Astrocyte (in vitro differentiated cells and primary cell): ENCODE data around the gene CLDN20. TPM values are rescaled to one million over a fixed set of nuclear protein-coding genes. Genes with fewer than 3 reads are reported as not detected.

Experiments
- DNase-seq: peaks from one replicate; pipeline ENCODE4 v3.0.0-alpha.2; 2010; ENCODE audit warnings: low read depth
- FAIRE-seq: peaks from 2 replicates; lab custom pipeline; 2011; peaks lifted over from hg19 to GRCh38; lab: Jason Lieb, UNC
- H2AFZ ChIP-seq: 2 replicates; pipeline ENCODE4 v1.6.0; 2012; ENCODE audit warnings: low read depth, low read length, inconsistent platforms
- H3K27ac ChIP-seq: 2 replicates; pipeline ENCODE4 v1.5.1; 2011; ENCODE audit warnings: low read depth, low read length, inconsistent platforms
- H3K27me3 ChIP-seq: 2 replicates; pipeline ENCODE4 v1.6.0; 2011; ENCODE audit warnings: low read length, inconsistent platforms; ENCODE audit not compliant: insufficient read depth
- H3K36me3 ChIP-seq: 2 replicates; pipeline ENCODE4 v1.5.1; 2011; ENCODE audit warnings: low read length, inconsistent platforms; ENCODE audit not compliant: insufficient read depth
- H3K4me1 ChIP-seq: 2 replicates; pipeline ENCODE4 v1.5.1; 2011; ENCODE audit warnings: low read length, inconsistent platforms; ENCODE audit not compliant: insufficient read depth
- H3K4me2 ChIP-seq: 2 replicates; pipeline ENCODE4 v1.6.0; 2012; ENCODE audit warnings: low read length, inconsistent platforms
- H3K4me3 ChIP-seq: 2 replicates; pipeline ENCODE4 v1.5.1; 2011; ENCODE audit warnings: low read depth, mild to moderate bottlenecking, low read length, inconsistent platforms; ENCODE audit not compliant: insufficient read depth
- H3K79me2 ChIP-seq: 2 replicates; pipeline ENCODE4 v1.6.0; 2012; ENCODE audit warnings: mild to moderate bottlenecking, low read length, inconsistent platforms; ENCODE audit not compliant: insufficient read depth
- H3K9ac ChIP-seq: 2 replicates; pipeline ENCODE4 v1.6.0; 2012; ENCODE audit warnings: mild to moderate bottlenecking, low read length, inconsistent platforms
- H3K9me3 ChIP-seq: 2 replicates; pipeline ENCODE4 v1.5.1; 2012; ENCODE audit warnings: low read depth, mild to moderate bottlenecking, low read length, inconsistent platforms; ENCODE audit not compliant: insufficient read depth
- H4K20me1 ChIP-seq: 2 replicates; pipeline ENCODE4 v1.6.0; 2012; ENCODE audit warnings: low read length, inconsistent platforms; ENCODE audit not compliant: insufficient read depth
- H3K27ac Mint-ChIP-seq: one replicate; pipeline ENCODE4 v1.8.0; 2021; ENCODE audit warnings: mild to moderate bottlenecking, mixed read lengths; ENCODE audit not compliant: unreplicated experiment
- H3K27me3 Mint-ChIP-seq: one replicate; pipeline ENCODE4 v1.8.0; 2021; ENCODE audit warnings: low read depth, mixed read lengths; ENCODE audit not compliant: unreplicated experiment
- H3K36me3 Mint-ChIP-seq: one replicate; pipeline ENCODE4 v1.8.0; 2021; ENCODE audit warnings: low read depth, mixed read lengths; ENCODE audit not compliant: unreplicated experiment
- H3K4me1 Mint-ChIP-seq: one replicate; pipeline ENCODE4 v1.8.0; 2021; ENCODE audit warnings: low read depth, mixed read lengths; ENCODE audit not compliant: unreplicated experiment
- H3K4me3 Mint-ChIP-seq: one replicate; pipeline ENCODE4 v1.8.0; 2021; ENCODE audit warnings: mild to moderate bottlenecking, moderate library complexity, mixed read lengths; ENCODE audit not compliant: unreplicated experiment
- H3K9me3 Mint-ChIP-seq: one replicate; pipeline ENCODE4 v1.8.0; 2021; ENCODE audit warnings: mild to moderate bottlenecking, mixed read lengths; ENCODE audit not compliant: unreplicated experiment
- CTCF ChIP-seq: IDR thresholded peaks from 2 replicates; pipeline ENCODE4 v1.5.1; 2011; ENCODE audit warnings: low read depth, mild to moderate bottlenecking, inconsistent platforms, low read length, moderate library complexity; ENCODE audit not compliant: insufficient read depth
- EZH2 ChIP-seq: IDR thresholded peaks from 2 replicates; pipeline ENCODE4 v1.6.1; 2012; ENCODE audit warnings: mild to moderate bottlenecking, low read length, inconsistent platforms; ENCODE audit not compliant: insufficient read depth
- total RNA-seq: library from RNA; stranded (reverse); gene quantifications from 2 replicates; pipeline ENCODE4 v1.2.1, GENCODE V29; 2021

Gene CLDN20
- total RNA-seq, 1 donor from 2014 or later = not detected

GRCh38 chr6:155314773-155315515 lies 51.1 kb downstream of the CLDN20 start:
- TF ChIP-seq CTCF = no peak
- no peak for TF ChIP-seq EZH2
- Histone ChIP-seq H3K27me3 (no peaks in the 10 kb centered on the region), H3K79me2 (peaks cover 18% of the 10 kb centered on the region), H2AFZ (peak overlapping the region; percentile 67), H3K4me2 (peak overlapping the region; percentile 90), H3K4me1 (peaks cover 8% of the 10 kb centered on the region), H3K36me3 (no peaks in the 10 kb centered on the region), H3K27ac (peak overlapping the region; percentile 76), H4K20me1 (no peaks in the 10 kb centered on the region), H3K9ac (peak overlapping the region; percentile 73), H3K9me3 (no peaks in the 10 kb centered on the region), H3K4me3 (peak overlapping the region; percentile 83)
- Mint-ChIP-seq H3K36me3 (no peaks in the 10 kb centered on the region), H3K27ac (peak overlapping the region; percentile 79), H3K4me3 (peak overlapping the region; percentile 98), H3K9me3 (no peaks in the 10 kb centered on the region), H3K4me1 (peaks cover 5% of the 10 kb centered on the region), H3K27me3 (no peaks in the 10 kb centered on the region)
- FAIRE-seq (peak; percentile 59), DNase-seq (peak; percentile 75)

- Mint-ChIP-seq H3K4me1 (peaks cover 3% of the 10 kb centered on the region), H3K9me3 (no peaks in the 10 kb centered on the region), H3K27me3 (no peaks in the 10 kb centered on the region), H3K36me3 (no peaks in the 10 kb centered on the region), H3K4me3 (peak overlapping the region; percentile 98), H3K27ac (peak overlapping the region; percentile 79)
- Histone ChIP-seq H3K9ac (peak overlapping the region; percentile 73), H2AFZ (no peak overlapping the region), H3K9me3 (no peaks in the 10 kb centered on the region), H4K20me1 (no peaks in the 10 kb centered on the region), H3K79me2 (peaks cover 18% of the 10 kb centered on the region), H3K27me3 (no peaks in the 10 kb centered on the region), H3K4me1 (peaks cover 8% of the 10 kb centered on the region), H3K4me2 (peak overlapping the region; percentile 90), H3K4me3 (peak overlapping the region; percentile 83), H3K36me3 (no peaks in the 10 kb centered on the region), H3K27ac (peak overlapping the region; percentile 76)
- DNase-seq = no peak
- TF ChIP-seq EZH2 (no peak), CTCF (no peak)
- FAIRE-seq = peak; percentile 55
These were observed 51.7 kb downstream of the CLDN20 start for GRCh38 chr6:155315516-155315871.

- H3K4me1 ChIP-seq = no peaks in the 10 kb centered on the region
- H3K4me2 ChIP-seq = no peak overlapping the region
- no peak overlapping the region for H3K9ac ChIP-seq
- H3K27ac ChIP-seq = no peak overlapping the region
- H3K79me2 ChIP-seq = peaks cover 18% of the 10 kb centered on the region
- no peak overlapping the region for H3K4me3 ChIP-seq
- no peak for TF ChIP-seq EZH2
- no peak for TF ChIP-seq CTCF
- no peaks in the 10 kb centered on the region for H3K9me3 Mint-ChIP-seq
- H2AFZ ChIP-seq = no peak overlapping the region
- H3K27ac Mint-ChIP-seq = no peak overlapping the region
- no peaks in the 10 kb centered on the region for H3K9me3 ChIP-seq
- H3K36me3 ChIP-seq = no peaks in the 10 kb centered on the region
- no peaks in the 10 kb centered on the region for H3K27me3 Mint-ChIP-seq
- no peaks in the 10 kb centered on the region for H3K36me3 Mint-ChIP-seq
- no peaks in the 10 kb centered on the region for H3K27me3 ChIP-seq
- H4K20me1 ChIP-seq = no peaks in the 10 kb centered on the region
- DNase-seq (no peak), FAIRE-seq (peak; percentile 17)
- no peak overlapping the region for H3K4me3 Mint-ChIP-seq
- peaks cover 3% of the 10 kb centered on the region for H3K4me1 Mint-ChIP-seq
These were observed 52.6 kb downstream of the CLDN20 start for GRCh38 chr6:155316419-155316818.
